Activated T-helper 1 cell treated with Interleukin-2 at 50 U/mL for 16 hours (primary cell): ENCODE data around the gene CDKN2C.
"Not testable (repeated sequence)": the region's sequence is repeated elsewhere in the genome, so short reads cannot be mapped to it uniquely, and the experiment has no call there.

ENCODE experiments used
- DNase-seq: peaks from one replicate; pipeline ENCODE4 v3.0.0-alpha.2; 2020; ENCODE audit warnings: low read depth

Gene CDKN2C

GRCh38 chr1:50969611-50970508 is at the start of gene CDKN2C:
Gene CDKN2C, plus strand, starts transcription at chr1:50970245. Its CDS starts 124 bp downstream, at chr1:50970369.
- DNase-seq, result no peak

- no peak for DNase-seq
Measured at GRCh38 chr1:50920409-50920808, 49.6 kb upstream of the CDKN2C start.

DNA sequence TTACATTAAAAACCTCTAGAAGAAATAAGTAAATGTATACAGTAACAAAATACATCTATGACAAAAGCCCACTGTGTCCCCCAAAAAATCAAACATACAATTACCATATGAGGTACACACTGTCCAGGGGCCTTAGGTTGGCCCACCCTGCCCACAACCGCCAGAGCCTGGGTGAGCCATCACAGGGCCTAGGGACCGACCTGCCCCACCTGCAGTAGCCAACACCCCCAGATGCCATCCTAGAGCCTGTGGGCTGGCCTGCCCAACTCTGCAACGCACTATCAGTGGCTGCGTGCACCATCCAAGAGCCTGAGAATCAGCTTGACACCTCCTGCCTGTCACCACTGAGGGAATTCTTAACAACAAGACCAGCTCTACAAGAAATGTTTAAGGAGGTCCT is 49.0 kb upstream of the CDKN2C start:
- DNase-seq, result no peak

DNA sequence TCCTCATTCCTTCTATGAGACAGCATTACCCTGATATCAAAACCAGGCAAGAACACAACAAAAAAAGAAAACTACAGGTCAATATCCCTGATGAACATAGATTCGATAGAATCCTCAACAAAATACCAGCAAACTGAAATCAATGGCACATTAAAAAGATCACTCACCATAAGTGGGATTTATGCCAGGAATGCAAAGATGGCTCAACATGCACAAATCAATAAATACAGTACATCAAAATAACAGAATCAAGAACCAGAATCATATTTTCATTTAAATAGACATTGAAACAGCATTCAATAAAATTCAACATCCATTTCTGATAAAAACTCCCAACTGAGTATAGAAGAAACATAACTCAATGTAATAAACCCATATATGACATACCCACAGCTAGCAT is 46.5 kb upstream of the CDKN2C start:
- DNase-seq, result no peak

GRCh38 chr1:50929376-50929958 is 40.6 kb upstream of the CDKN2C start:
- DNase-seq, result no peak

GRCh38 chr1:50930193-50930592 is 39.9 kb upstream of the CDKN2C start:
- DNase-seq, result no peak

DNA sequence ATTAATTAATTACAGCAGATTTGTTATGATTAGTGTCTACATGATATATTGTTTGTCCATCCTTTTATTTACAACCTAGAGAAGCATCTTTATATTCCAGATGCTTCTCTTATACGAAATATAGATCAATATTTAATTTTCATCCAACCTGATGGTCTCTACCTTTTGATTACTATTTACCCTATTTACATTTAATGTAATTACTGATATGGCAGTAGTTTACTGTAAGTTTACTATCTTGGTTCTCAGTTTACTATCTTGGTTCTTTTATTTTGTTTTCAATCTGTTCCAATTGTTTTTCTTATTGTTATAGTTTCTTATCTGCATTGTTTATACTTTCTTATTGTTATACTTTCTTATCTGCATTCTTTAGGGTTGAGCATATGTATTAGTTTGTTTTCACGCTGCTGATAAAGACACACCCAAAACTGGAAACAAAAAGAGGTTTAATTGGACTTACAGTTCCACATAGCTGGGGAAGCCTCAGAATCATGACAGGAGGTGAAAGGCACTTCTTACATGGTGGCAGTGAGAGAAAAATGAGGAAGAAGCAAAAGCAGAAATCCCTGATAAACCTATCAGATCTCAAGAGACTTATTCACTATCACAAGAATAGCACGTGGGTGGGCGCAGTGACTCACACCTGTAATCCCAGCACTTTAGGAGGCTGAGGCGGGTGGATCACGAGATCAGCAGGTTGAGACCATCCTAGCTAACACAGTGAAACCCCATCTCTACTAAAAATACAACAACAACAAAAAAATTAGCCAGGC is 38.9 kb upstream of the CDKN2C start:
- DNase-seq, result no peak

GRCh38 chr1:50932043-50932442 is 38.0 kb upstream of the CDKN2C start:
- not testable (repeated sequence) for DNase-seq

GRCh38 chr1:50933770-50934169 is 36.3 kb upstream of the CDKN2C start:
- not testable (repeated sequence) for DNase-seq

GRCh38 chr1:50934838-50935237 is 35.2 kb upstream of the CDKN2C start:
- DNase-seq, result no peak

GRCh38 chr1:50935276-50935675 is 34.8 kb upstream of the CDKN2C start:
- not testable (repeated sequence) for DNase-seq

GRCh38 chr1:50936321-50936720 is 33.7 kb upstream of the CDKN2C start:
- DNase-seq, result no peak

DNA sequence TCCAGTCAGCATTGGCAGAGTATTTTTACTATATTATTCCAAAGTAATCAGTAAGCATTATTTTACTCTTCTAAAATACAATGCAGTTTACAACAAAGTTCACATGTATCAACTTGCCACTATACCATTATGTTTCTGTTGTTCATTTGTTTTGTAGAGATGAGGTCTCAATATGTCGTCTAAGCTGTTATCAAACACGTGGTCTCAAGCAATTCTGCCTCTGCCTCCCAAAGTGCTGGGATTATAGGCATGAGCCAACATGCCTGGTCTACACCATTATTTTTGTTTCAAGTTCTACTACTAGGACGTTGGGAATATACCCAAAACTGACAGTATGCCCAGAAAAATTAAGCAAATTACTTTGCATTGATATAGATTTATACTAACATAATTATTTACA is 29.8 kb upstream of the CDKN2C start:
- no peak for DNase-seq

- no peak for DNase-seq
Measured at GRCh38 chr1:50942334-50942733, 27.7 kb upstream of the CDKN2C start.

- no peak for DNase-seq
Measured at GRCh38 chr1:50949286-50949982, 20.6 kb upstream of the CDKN2C start.

GRCh38 chr1:50950396-50950795 is 19.6 kb upstream of the CDKN2C start:
- DNase-seq, result no peak

DNA sequence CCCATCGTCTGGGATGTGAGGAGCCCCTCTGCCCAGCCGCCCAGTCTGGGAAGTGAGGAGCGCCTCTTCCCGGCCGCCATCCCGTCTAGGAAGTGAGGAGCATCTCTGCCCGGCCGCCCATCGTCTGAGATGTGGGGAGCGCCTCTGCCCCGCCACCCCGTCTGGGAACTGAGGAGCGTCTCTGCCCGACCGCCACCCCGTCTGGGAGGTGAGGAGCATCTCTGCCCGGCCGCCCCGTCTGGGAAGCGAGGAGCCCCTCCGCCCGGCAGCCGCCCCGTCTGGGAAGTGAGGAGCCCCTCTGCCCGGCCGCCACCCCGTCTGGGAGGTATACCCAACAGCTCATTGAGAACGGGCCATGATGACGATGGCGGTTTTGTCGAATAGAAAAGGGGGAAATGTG is 17.5 kb upstream of the CDKN2C start:
- not testable (repeated sequence) for DNase-seq

GRCh38 chr1:50955116-50955515 is 14.9 kb upstream of the CDKN2C start:
- no peak for DNase-seq

GRCh38 chr1:50959303-50959912 is 10.6 kb upstream of the CDKN2C start:
- DNase-seq, result no peak

DNA sequence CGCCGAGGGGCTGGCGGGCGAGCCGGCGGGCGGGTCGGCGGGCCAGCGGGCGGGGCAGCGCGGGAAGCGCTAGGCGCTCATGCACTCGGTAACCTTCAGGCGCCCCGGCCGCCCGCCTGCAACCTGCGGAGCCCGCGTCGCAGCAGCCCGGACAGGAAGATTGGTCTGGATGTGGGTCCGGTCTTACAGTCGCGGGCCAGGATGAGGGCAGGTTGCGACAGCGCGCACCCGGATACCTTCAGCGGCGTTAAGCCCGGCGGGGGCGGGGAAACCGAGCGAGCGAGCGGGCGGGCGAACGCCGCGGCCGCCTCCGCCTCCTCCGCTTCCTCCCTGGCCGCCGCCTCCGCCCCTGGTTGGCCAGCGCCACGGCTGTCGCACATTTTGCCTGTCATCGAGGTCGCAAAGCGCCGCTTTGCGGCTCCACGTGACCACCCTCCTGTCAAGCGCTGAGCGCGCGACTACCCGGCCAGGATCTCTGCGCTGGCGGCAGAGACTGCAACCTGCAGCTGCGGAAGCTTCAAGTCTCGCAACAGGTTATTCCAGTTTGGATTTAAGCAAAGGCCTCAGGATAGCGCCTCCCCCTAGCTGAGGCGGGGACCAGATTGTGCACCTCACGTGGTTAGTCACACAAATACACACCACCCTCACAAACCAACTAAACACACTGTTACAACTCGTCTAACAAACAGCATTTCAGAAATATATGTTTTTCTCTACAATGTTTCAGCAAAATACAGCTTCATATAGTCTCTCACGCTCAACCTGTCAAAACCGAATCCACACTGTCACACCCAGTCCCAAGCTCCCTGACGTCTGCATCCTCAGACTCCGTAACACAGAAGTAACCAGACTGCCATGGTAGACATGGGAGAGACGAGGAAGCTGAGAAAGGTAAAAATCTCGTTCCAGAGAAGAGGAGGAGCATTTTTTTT is 9.9 kb upstream of the CDKN2C start, which contains the start of gene FAF1:
TSS of gene FAF1 (minus strand) at position 355 of the 932 bp plus-strand sequence. CDS start 456 bp downstream, outside the sequence.
- DNase-seq, result peak; percentile 98
